HepG2 (cell line): Measurements from ENCODE around the gene ZFP36L2. TPM values are rescaled to one million over a fixed set of nuclear protein-coding genes. Genes with fewer than 3 reads are reported as not detected.

Experiments used
- ATAC-seq: fragments of 200-7000 bp; cut with Tn5 transposase; 3 replicates; pipeline ENCODE4 v1.9.1; 2020; ENCODE audit warnings: mild to moderate bottlenecking, moderate library complexity
- BruUV-seq: library from RNA; stranded (reverse); fragments of 400-500 nt; replicated peaks from 2 replicates; lab custom pipeline; 2021; lab: Mats Ljungman, UMichigan
- CTCF ChIA-PET: fragments of 300-600 bp; formaldehyde crosslinking; extraction: SDS; loops from one replicate; lab custom pipeline; 2021; ENCODE audit warnings: low total read pairs, inconsistent platforms, low intra/inter-chr PET ratio; lab: Yijun Ruan, JAX
- POLR2A ChIA-PET: fragments of 350-600 bp; sonication (Branson Sonifier 250); formaldehyde crosslinking; loops from one replicate; lab custom pipeline; 2020; ENCODE audit warnings: antibody characterized with exemption, inconsistent platforms; lab: Yijun Ruan, JAX
- DNase-seq: peaks from one replicate; pipeline ENCODE4 v3.0.0-alpha.2; 2015; ENCODE audit warnings: low spot score
- FAIRE-seq: peaks from 3 replicates; lab custom pipeline; 2011; peaks lifted over from hg19 to GRCh38; lab: Jason Lieb, UNC
- H2AFZ ChIP-seq: one replicate; pipeline ENCODE4 v1.6.1; 2011; ENCODE audit warnings: low read length, inconsistent platforms
- H3K27ac ChIP-seq: fragments of 300-600 bp; 3 replicates; pipeline ENCODE4 v1.8.0; 2011; ENCODE audit warnings: mixed run types, mild to moderate bottlenecking, mixed read lengths, low read length, inconsistent platforms; ENCODE audit not compliant: insufficient read depth; ENCODE audit errors: extremely low read length
- H3K27me3 ChIP-seq, 2 experiments: fragments of 200-600 bp in 1 of 2; 2 replicates in 1 of 2; 3 replicates in 1 of 2; pipeline versions ENCODE4 v1.6.0 to v1.8.0; 2011; ENCODE audit warnings: low read length in 2 of 2, mild to moderate bottlenecking in 2 of 2, moderate library complexity in 2 of 2, inconsistent platforms in 1 of 2; ENCODE audit not compliant: insufficient read depth in 2 of 2, control insufficient read depth in 1 of 2
- H3K36me3 ChIP-seq, 2 experiments: fragments of 200-600 bp in 1 of 2; replicated peaks in 1 of 2; 2 replicates in 1 of 2; 3 replicates in 1 of 2; pipeline versions ENCODE4 v1.5.1 to v1.8.0; 2011; ENCODE audit warnings: low read length in 2 of 2, inconsistent platforms in 1 of 2; ENCODE audit not compliant: insufficient read depth in 2 of 2, control insufficient read depth in 1 of 2
- H3K4me1 ChIP-seq: 2 replicates; pipeline ENCODE4 v1.5.1; 2012; ENCODE audit warnings: low read length, inconsistent platforms; ENCODE audit not compliant: insufficient read depth
- H3K4me2 ChIP-seq: 2 replicates; pipeline ENCODE4 v1.6.0; 2011; ENCODE audit warnings: low read depth, low read length, inconsistent platforms
- H3K4me3 ChIP-seq, 3 experiments: fragments of 200-600 bp in 1 of 3; sonication (generic), shearing (Covaris generic) in 1 of 3; replicated peaks in 1 of 3; 2 replicates each; pipeline ENCODE4 v1.5.1; 2011 to 2016; ENCODE audit warnings: low read length in 3 of 3, inconsistent platforms in 2 of 3, low read depth in 2 of 3, mild to moderate bottlenecking in 2 of 3, control low read depth in 1 of 3, mixed read lengths in 1 of 3; ENCODE audit not compliant: insufficient read depth in 1 of 3
- H3K79me2 ChIP-seq: one replicate; pipeline ENCODE4 v1.6.1; 2011; ENCODE audit warnings: low read length, inconsistent platforms; ENCODE audit not compliant: insufficient read depth
- H3K9ac ChIP-seq: 2 replicates; pipeline ENCODE4 v1.6.0; 2011; ENCODE audit warnings: mild to moderate bottlenecking, low read depth, low read length, inconsistent platforms; ENCODE audit not compliant: insufficient read depth
- H3K9me3 ChIP-seq: 2 replicates; pipeline ENCODE4 v1.5.1; 2012; ENCODE audit warnings: mild to moderate bottlenecking, low read length
- H4K20me1 ChIP-seq: 2 replicates; pipeline ENCODE4 v1.6.0; 2011; ENCODE audit warnings: inconsistent platforms, mild to moderate bottlenecking, low read length, moderate library complexity; ENCODE audit not compliant: insufficient read depth
- AHR ChIP-seq: IDR thresholded peaks from 2 replicates; pipeline ENCODE4 v1.6.1; 2018; ENCODE audit warnings: missing genetic modification reagents, missing compliant biosample characterization
- LCORL ChIP-seq, 2 experiments: fragments of 450-650 bp in 1 of 2; sonication (generic) in 1 of 2; formaldehyde crosslinking in 1 of 2; IDR thresholded peaks; 2 replicates each; pipeline versions ENCODE4 v1.5.0 to v1.6.1; 2017 to 2020; ENCODE audit warnings: antibody characterized with exemption in 1 of 2, missing genetic modification reagents in 1 of 2
- MAFF ChIP-seq: IDR thresholded peaks from 2 replicates; pipeline ENCODE4 v1.6.1; 2011; ENCODE audit warnings: low read depth, low read length, improper control_type of control experiment
- MAFK ChIP-seq, 2 experiments: IDR thresholded peaks in 1 of 2; conservative IDR thresholded peaks in 1 of 2; 2 replicates each; pipeline ENCODE4 v1.6.1; 2011; ENCODE audit warnings: improper control_type of control experiment in 2 of 2, low read length in 2 of 2
- NCOA5 ChIP-seq: sonication (generic); formaldehyde crosslinking; IDR thresholded peaks from 2 replicates; pipeline ENCODE4 v1.4.0; 2020; ENCODE audit warnings: missing genetic modification reagents
- RBM22 ChIP-seq: fragments of 200-400 bp; formaldehyde crosslinking; optimal IDR thresholded peaks from 2 replicates; pipeline ENCODE3; 2017; ENCODE audit warnings: mild to moderate bottlenecking, low read length, moderate library complexity
- SIN3B ChIP-seq: fragments of 150-350 bp; IDR thresholded peaks from 2 replicates; pipeline ENCODE4 v1.6.1; 2014; ENCODE audit warnings: low read length
- ZNF577 ChIP-seq: sonication (generic); formaldehyde crosslinking; IDR thresholded peaks from 2 replicates; pipeline ENCODE4 v1.4.0; 2020; ENCODE audit warnings: mild to moderate bottlenecking, low read depth, missing genetic modification reagents, borderline replicate concordance
- whole genome bisulfite sequencing: methylation state at CpG from one replicate; pipeline ENCODE4 v1.1.6; 2017; ENCODE audit warnings: low lambda C conversion rate; 5-methylcytosine and 5-hydroxymethylcytosine counted together
- in situ Hi-C: cut with HindIII; loops from 2 replicates; pipeline ENCODE4 v1.10.0; 2017; ENCODE audit warnings: low pct_unique_long_range_greater_than_20kb; ENCODE audit not compliant: extremely low pct_ligation_motif_present
- intact Hi-C: fragments of 100-400 bp; cut with micrococcal nuclease; formaldehyde crosslinking; loops from one replicate; pipeline ENCODE4 v1.10.0; 2022; ENCODE audit not compliant: unreplicated experiment
- polyA plus RNA-seq, 8 experiments: library from polyadenylated mRNA; depleted of rRNA in 3 of 8; stranded (reverse) in 7 of 8; unstranded in 1 of 8; fragments of >200 nt; fragmentation: Illumina TruSeq in 4 of 8; extraction: Trizol in 4 of 8; gene quantifications; 2 replicates each; pipeline versions ENCODE4 v1.2.1 to v1.2.3, GENCODE V29; 2011 to 2016; ENCODE audit warnings: low read depth in 4 of 8, missing spikeins in 1 of 8, mixed read lengths in 1 of 8; ENCODE audit not compliant: insufficient read depth in 1 of 8
- total RNA-seq, 5 experiments: library from RNA; depleted of rRNA; stranded (reverse); fragments of >200 nt; fragmentation: Illumina TruSeq; extraction: Trizol; gene quantifications; 2 replicates each; pipeline ENCODE4 v1.2.3, GENCODE V29; 2016; ENCODE audit warnings: low read depth in 1 of 5
- TF ChIP-seq, protein P1 (sequence below): sonication (generic); formaldehyde crosslinking; IDR thresholded peaks from 2 replicates; pipeline ENCODE4 v1.5.1; 2020; ENCODE audit warnings: missing genetic modification reagents, mild to moderate bottlenecking, borderline replicate concordance

The ZFP36L2 gene
- total and polyA plus RNA-seq, 2 of the 13 experiments (the other 11 are each of a cell fraction or from before 2014, with no cell fraction given): 11.2 to 21.8 TPM

GRCh38 chr2:43238813-43239212, 12.4 kb upstream of the ZFP36L2 start:
- Histone ChIP-seq H4K20me1 (no peaks in the 10 kb centered on the region), H3K27me3 (no peaks in the 10 kb centered on the region), H3K9ac (no peak overlapping the region), H3K79me2 (no peaks in the 10 kb centered on the region), H2AFZ (no peak overlapping the region), H3K4me2 (no peak overlapping the region), H3K36me3 (peaks cover 0 to 9% of the 10 kb centered on the region in 2 experiments; a peak in 1 of 5 replicates), H3K4me3 (no peak overlapping the region), H3K27ac (no peak overlapping the region), H3K4me1 (no peaks in the 10 kb centered on the region), H3K9me3 (no peaks in the 10 kb centered on the region)
- ATAC-seq (no peak), FAIRE-seq (no peak), DNase-seq (no peak)
- WGBS: 92% methylated on average over 3 of the region's 3 CpGs
- in situ Hi-C loops (no loop called here), intact Hi-C loops (no loop called here)
- BruUV-seq: no TSS peak
- TF ChIP-seq LCORL (IDR thresholded peaks at IDR 0.05) (no peak), LCORL (CRISPR knock-in tag; IDR thresholded peaks at IDR 0.05) (no peak), AHR (CRISPR knock-in tag) (no peak), MAFF (peak; percentile 51; the same call in 1 of the 2 replicates), SIN3B (no peak), MAFK (conservative IDR thresholded peaks at IDR 0.05 in 1 of 2, IDR thresholded peaks at IDR 0.05 in 1 of 2; ENCODE audit: low read length in 2 of 2) (peak; percentile 76 to 78), NCOA5 (CRISPR knock-in tag) (no peak)
- ChIA-PET CTCF (no interaction called here), POLR2A (no interaction called here)

DNA sequence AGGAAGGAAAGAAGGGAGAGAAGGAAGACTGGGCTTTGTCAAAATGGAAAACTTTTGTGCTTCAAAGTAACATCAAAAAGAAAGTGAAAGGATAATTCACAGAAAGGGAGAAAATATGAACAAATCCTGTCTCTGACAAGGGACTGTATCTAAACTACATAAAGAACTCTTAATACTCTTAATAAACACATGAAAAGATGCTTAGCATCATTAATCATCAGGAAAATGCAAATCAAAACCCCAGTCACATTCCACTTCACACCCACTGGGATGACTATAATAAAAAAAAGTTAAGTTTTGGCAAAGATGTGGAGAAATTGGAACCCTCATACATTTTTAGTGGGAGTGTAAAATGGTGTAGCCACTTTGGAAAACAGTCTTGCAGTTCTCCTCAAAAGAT, 11.8 kb upstream of the ZFP36L2 start:
- Histone ChIP-seq H3K27ac (no peak overlapping the region), H3K36me3 (peaks cover 0 to 6% of the 10 kb centered on the region in 2 experiments; a peak in 1 of 5 replicates), H3K9ac (no peak overlapping the region), H3K79me2 (no peaks in the 10 kb centered on the region), H3K4me1 (no peaks in the 10 kb centered on the region), H3K9me3 (no peaks in the 10 kb centered on the region), H3K4me2 (no peak overlapping the region), H3K4me3 (no peak overlapping the region), H3K27me3 (no peaks in the 10 kb centered on the region), H4K20me1 (no peaks in the 10 kb centered on the region), H2AFZ (no peak overlapping the region)
- FAIRE-seq: peak; percentile 18
- intact Hi-C loops (no loop called here), in situ Hi-C loops (no loop called here)
- no peak for ATAC-seq
- TF ChIP-seq ZNF577 (CRISPR knock-in tag) (no peak), RBM22 (no peak)
- TF ChIP-seq, protein P1, sequence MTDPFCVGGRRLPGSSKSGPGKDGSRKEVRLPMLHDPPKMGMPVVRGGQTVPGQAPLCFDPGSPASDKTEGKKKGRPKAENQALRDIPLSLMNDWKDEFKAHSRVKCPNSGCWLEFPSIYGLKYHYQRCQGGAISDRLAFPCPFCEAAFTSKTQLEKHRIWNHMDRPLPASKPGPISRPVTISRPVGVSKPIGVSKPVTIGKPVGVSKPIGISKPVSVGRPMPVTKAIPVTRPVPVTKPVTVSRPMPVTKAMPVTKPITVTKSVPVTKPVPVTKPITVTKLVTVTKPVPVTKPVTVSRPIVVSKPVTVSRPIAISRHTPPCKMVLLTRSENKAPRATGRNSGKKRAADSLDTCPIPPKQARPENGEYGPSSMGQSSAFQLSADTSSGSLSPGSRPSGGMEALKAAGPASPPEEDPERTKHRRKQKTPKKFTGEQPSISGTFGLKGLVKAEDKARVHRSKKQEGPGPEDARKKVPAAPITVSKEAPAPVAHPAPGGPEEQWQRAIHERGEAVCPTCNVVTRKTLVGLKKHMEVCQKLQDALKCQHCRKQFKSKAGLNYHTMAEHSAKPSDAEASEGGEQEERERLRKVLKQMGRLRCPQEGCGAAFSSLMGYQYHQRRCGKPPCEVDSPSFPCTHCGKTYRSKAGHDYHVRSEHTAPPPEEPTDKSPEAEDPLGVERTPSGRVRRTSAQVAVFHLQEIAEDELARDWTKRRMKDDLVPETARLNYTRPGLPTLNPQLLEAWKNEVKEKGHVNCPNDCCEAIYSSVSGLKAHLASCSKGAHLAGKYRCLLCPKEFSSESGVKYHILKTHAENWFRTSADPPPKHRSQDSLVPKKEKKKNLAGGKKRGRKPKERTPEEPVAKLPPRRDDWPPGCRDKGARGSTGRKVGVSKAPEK (CRISPR knock-in tag): no peak
- no peak for DNase-seq
- ChIA-PET CTCF (no interaction called here), POLR2A (no interaction called here)
- no TSS peak for BruUV-seq
